Activated CD4-positive, alpha-beta T cell treated with anti-CD3 and anti-CD28 coated beads, Interleukin-2, Interleukin-4, amounts not matched to agents 100 ng/mL and 50 ng/mL, durations not matched to agents 16 hours and 8 hours (primary cell): ENCODE results near the gene FAM25A.

Experiments used
- DNase-seq: peaks from one replicate; pipeline ENCODE4 v3.0.0-alpha.2; 2020; ENCODE audit warnings: low spot score

Gene FAM25A

GRCh38 chr10:87064651-87065050, 44.6 kb downstream of the FAM25A start:
- no peak for DNase-seq

DNA sequence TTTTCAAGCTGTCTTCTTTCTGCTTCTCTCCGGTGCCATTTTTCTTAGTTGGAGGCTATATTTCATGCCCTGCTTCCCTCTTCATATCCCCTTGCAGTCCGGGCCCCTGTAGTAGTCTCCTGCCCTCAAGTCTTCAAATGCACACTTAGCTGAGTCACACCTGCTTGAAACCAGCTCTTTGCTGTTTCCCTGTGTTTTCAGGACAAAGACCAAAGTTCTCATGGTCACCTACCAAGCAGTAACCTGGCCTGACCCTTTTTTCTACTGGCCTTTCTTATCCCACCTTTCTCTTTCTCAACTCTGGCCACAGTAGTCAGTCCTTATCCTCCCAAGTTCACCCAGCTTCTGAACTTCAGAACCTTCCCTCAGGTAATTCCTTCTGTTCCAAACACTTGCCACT, 46.1 kb downstream of the FAM25A start:
- DNase-seq, result no peak

DNA sequence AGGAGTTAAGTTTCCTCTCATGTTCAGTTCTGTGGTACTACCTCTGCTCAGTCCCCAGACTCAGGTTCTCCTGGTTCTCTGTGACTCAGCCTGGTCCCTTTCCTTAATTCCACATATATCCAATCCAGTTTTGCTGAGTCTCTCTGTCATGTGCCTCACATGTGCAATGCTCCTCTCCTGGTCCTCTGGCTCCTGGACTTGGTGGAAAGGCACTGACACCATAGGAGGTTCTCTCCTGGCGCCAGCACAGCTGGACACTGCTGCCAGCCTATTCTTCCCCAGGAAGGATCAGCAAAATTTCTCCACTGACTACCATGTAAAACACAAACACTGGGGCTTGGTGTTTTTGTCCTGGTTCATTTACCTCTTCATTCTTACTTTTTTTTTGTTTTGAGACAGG, 46.8 kb downstream of the FAM25A start:
- no peak for DNase-seq

DNA sequence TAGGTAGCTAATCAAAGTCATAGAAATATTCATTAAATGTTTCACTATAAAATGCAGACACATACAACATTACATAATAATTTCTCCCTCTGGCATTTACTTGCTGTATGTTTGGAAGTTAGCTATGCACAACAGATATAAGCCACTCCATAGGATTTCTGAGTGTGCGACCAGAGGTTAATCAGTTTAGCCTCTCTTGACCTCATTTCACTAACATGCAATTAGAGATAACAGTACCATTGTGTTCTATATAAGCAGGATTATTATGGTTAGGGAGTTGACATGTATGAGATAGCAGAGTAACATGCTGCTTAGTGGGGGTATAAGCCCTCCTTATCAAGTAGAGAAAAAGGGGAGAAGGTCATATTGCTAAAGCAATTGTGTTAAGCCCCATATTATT, 48.2 kb downstream of the FAM25A start:
- no peak for DNase-seq

DNA sequence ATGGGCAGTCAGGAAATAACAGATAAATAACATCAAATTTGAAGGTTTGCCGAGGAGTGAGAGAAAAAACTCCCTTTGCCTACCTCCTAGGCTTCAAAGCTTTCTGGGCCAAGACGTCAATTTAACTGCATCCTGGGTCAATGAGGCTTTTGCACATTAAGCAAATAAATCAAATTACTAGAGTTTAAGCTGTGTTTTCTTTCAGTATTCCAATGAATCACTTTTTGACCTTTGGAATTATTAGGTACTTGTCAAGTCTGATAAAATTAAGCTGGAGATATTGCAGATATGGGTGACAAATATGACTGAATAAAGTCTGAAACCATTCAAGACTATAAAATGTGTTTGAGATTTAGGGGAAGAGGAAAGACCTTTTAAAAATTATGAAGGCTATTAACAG, 52.4 kb downstream of the FAM25A start:
- no peak for DNase-seq
